Esophagus muscularis mucosa (tissue), 4 donors: Measurements from ENCODE around the gene TRRAP. TPM values are rescaled to one million over a fixed set of nuclear protein-coding genes. Genes with fewer than 3 reads are reported as not detected.

Experiments
- DNase-seq: peaks from one replicate; pipeline ENCODE4 v3.0.0-alpha.2; 2017; ENCODE audit errors: extremely low spot score
- H3K27ac ChIP-seq, 4 donors: fragments of 200-600 bp; sonication (generic); replicated peaks in 1 of 4; 1 replicate in 3 of 4; 2 replicates in 1 of 4; pipeline ENCODE4 v1.5.1; 2016 to 2019; ENCODE audit warnings: mild to moderate bottlenecking in 1 of 4
- H3K27me3 ChIP-seq, 4 donors: fragments of 200-600 bp; sonication (generic); one replicate each; pipeline versions ENCODE4 v1.5.1 to v1.6.0; 2016 to 2019
- H3K36me3 ChIP-seq, 4 donors: fragments of 200-600 bp; sonication (generic); one replicate each; pipeline ENCODE4 v1.5.1; 2016 to 2019
- H3K4me1 ChIP-seq, 4 donors: fragments of 200-600 bp; sonication (generic); one replicate each; pipeline ENCODE4 v1.5.1; 2016 to 2019
- H3K4me3 ChIP-seq, 4 donors: fragments of 200-600 bp; sonication (generic); 1 replicate in 2 of 4; 2 replicates in 2 of 4; pipeline ENCODE4 v1.5.1; 2016 to 2019; ENCODE audit warnings: mild to moderate bottlenecking in 4 of 4, moderate library complexity in 1 of 4
- H3K9me3 ChIP-seq, 4 donors: fragments of 200-600 bp; sonication (generic); 1 replicate in 3 of 4; 2 replicates in 1 of 4; pipeline ENCODE4 v1.5.1; 2016 to 2019
- CTCF ChIP-seq, 3 experiments: fragments of 200-600 bp in 2 of 3; fragments of 450-650 bp in 1 of 3; sonication (generic) in 2 of 3; IDR thresholded peaks; one replicate each; pipeline ENCODE4 v1.5.1; 2017 to 2019; ENCODE audit warnings: antibody characterized with exemption in 3 of 3, mild to moderate bottlenecking in 2 of 3, moderate library complexity in 1 of 3
- EP300 ChIP-seq: sonication (generic); formaldehyde crosslinking; IDR thresholded peaks from one replicate; pipeline ENCODE4 v1.6.1; 2017; ENCODE audit warnings: antibody characterized with exemption
- POLR2A ChIP-seq: fragments of 450-650 bp; IDR thresholded peaks from one replicate; pipeline ENCODE4 v1.6.1; 2017; ENCODE audit warnings: antibody characterized with exemption, moderate library complexity, mild to moderate bottlenecking, low read depth
- POLR2AphosphoS5 ChIP-seq, 2 donors: sonication (generic); formaldehyde crosslinking; IDR thresholded peaks; one replicate each; pipeline ENCODE4 v1.6.1; 2017; ENCODE audit warnings: antibody characterized with exemption in 2 of 2
- WGBS: methylation state at CpG from one replicate; pipeline ENCODE4 v1.1.5; 2018; 5-methylcytosine and 5-hydroxymethylcytosine counted together
- intact Hi-C: fragments of 100-400 bp; cut with DNase I; formaldehyde crosslinking; loops from one replicate; pipeline ENCODE4 v1.15.1; 2023
- total RNA-seq, 4 donors: library from RNA; depleted of rRNA; stranded (reverse); fragments of >200 nt; gene quantifications; one replicate each; pipeline versions ENCODE4 v1.1.0 to v1.2.1, GENCODE V29; 2016

Gene TRRAP
- total RNA-seq, 4 donors from 2014 or later: 22.9 to 38.0 (median 29.7) TPM

- WGBS: 96% methylated on average over 15 of the region's 15 CpGs
- Histone ChIP-seq H3K4me3 (no peak overlapping the region), H3K27me3 (no peaks in the 10 kb centered on the region), H3K27ac (no peak overlapping the region), H3K9me3 (no peaks in the 10 kb centered on the region), H3K36me3 (peaks cover 89 to 100% (median 99%) of the 10 kb centered on the region in 4 donors), H3K4me1 (peaks cover 0 to 5% (median 0%) of the 10 kb centered on the region in 4 donors)
- no peak for DNase-seq
- TF ChIP-seq POLR2AphosphoS5 (IDR thresholded peaks at IDR 0.05): no peak
- no peak for TF ChIP-seq EP300
- no peak for TF ChIP-seq POLR2A
- TF ChIP-seq CTCF (IDR thresholded peaks at IDR 0.05): no peak
- intact Hi-C loops: no loop called here
Observed at GRCh38 chr7:98927125-98927524, 48.8 kb downstream of the TRRAP start.

GRCh38 chr7:98930464-98930863 is 52.1 kb downstream of the TRRAP start:
- Histone ChIP-seq H3K36me3 (peaks cover 89 to 100% (median 98%) of the 10 kb centered on the region in 4 donors), H3K9me3 (no peaks in the 10 kb centered on the region), H3K27ac (no peak overlapping the region), H3K4me1 (no peaks in the 10 kb centered on the region), H3K4me3 (no peak overlapping the region), H3K27me3 (no peaks in the 10 kb centered on the region)
- 95% methylated on average over 10 of the region's 10 CpGs for WGBS
- TF ChIP-seq CTCF (IDR thresholded peaks at IDR 0.05) (no peak), POLR2AphosphoS5 (IDR thresholded peaks at IDR 0.05) (no peak), POLR2A (no peak), EP300 (no peak)
- DNase-seq: no peak
- intact Hi-C loops: no loop called here

- Histone ChIP-seq H3K27ac (no peak overlapping the region), H3K36me3 (peaks cover 86 to 100% (median 98%) of the 10 kb centered on the region in 4 donors), H3K4me3 (no peak overlapping the region), H3K9me3 (no peaks in the 10 kb centered on the region), H3K4me1 (no peaks in the 10 kb centered on the region), H3K27me3 (no peaks in the 10 kb centered on the region)
- intact Hi-C loops: no loop called here
- TF ChIP-seq EP300 (no peak), POLR2AphosphoS5 (IDR thresholded peaks at IDR 0.05) (no peak), POLR2A (no peak), CTCF (IDR thresholded peaks at IDR 0.05) (no peak)
- 88% methylated on average over 1 of the region's 3 CpGs for WGBS
- DNase-seq: no peak
Observed at GRCh38 chr7:98930921-98931320, 52.6 kb downstream of the TRRAP start.

GRCh38 chr7:98933321-98933720 is 55.0 kb downstream of the TRRAP start:
- Histone ChIP-seq H3K9me3 (no peaks in the 10 kb centered on the region), H3K27ac (no peak overlapping the region), H3K4me1 (no peaks in the 10 kb centered on the region), H3K36me3 (peaks cover 87 to 100% (median 98%) of the 10 kb centered on the region in 4 donors), H3K4me3 (no peak overlapping the region), H3K27me3 (no peaks in the 10 kb centered on the region)
- TF ChIP-seq POLR2AphosphoS5 (IDR thresholded peaks at IDR 0.05) (no peak), CTCF (IDR thresholded peaks at IDR 0.05) (no peak)
- intact Hi-C loops: no loop called here
- no peak for DNase-seq
- WGBS: 93% methylated on average over 13 of the region's 13 CpGs

GRCh38 chr7:98934267-98934666 is 55.9 kb downstream of the TRRAP start:
- Histone ChIP-seq H3K9me3 (no peaks in the 10 kb centered on the region), H3K36me3 (peaks cover 84 to 100% (median 97%) of the 10 kb centered on the region in 4 donors), H3K4me1 (no peaks in the 10 kb centered on the region), H3K27me3 (no peaks in the 10 kb centered on the region), H3K4me3 (no peak overlapping the region), H3K27ac (no peak overlapping the region)
- TF ChIP-seq POLR2AphosphoS5 (IDR thresholded peaks at IDR 0.05): no peak
- TF ChIP-seq EP300: no peak
- TF ChIP-seq POLR2A: no peak
- TF ChIP-seq CTCF (IDR thresholded peaks at IDR 0.05): no peak
- intact Hi-C loops: no loop called here
- no peak for DNase-seq
- WGBS: 89% methylated on average over 3 of the region's 3 CpGs
